Measurements from ENCODE around the gene GAA. TPM values are rescaled to one million over a fixed set of nuclear protein-coding genes. Genes with fewer than 3 reads are reported as not detected.

The GAA gene
- total RNA-seq, 1 experiment from 2014 or later: 68.4 TPM

DNA sequence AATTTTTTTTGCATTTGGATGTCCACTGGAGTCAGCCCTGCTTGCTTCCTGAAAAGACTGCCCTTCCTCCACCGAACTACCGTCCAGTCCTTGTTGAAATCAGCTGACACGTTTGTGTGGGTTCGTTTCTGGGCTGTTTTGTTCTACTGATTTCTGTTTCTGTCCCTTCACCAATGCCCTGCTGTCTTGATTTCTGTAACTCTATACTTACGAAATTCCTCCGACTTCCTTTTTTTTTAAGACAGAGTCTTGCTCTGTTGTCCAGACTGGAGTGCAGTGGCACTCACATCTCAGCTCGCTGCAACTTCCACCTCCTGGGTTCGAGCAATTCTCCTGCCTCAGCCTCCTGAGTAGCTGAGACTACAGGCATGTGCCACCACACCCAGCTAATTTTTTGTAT, 8.4 kb upstream of the GAA start:
- H3K4me3 ChIP-seq (ENCODE audit: insufficient read depth, low read depth, low read length): no peak overlapping the region
- H3K36me3 ChIP-seq (replicated peaks; ENCODE audit: control insufficient read depth, insufficient read depth, low read length): no peaks in the 10 kb centered on the region
- DNase-seq: no peak
- H3K27me3 ChIP-seq (ENCODE audit: control insufficient read depth, insufficient read depth, low read length): no peaks in the 10 kb centered on the region

DNA sequence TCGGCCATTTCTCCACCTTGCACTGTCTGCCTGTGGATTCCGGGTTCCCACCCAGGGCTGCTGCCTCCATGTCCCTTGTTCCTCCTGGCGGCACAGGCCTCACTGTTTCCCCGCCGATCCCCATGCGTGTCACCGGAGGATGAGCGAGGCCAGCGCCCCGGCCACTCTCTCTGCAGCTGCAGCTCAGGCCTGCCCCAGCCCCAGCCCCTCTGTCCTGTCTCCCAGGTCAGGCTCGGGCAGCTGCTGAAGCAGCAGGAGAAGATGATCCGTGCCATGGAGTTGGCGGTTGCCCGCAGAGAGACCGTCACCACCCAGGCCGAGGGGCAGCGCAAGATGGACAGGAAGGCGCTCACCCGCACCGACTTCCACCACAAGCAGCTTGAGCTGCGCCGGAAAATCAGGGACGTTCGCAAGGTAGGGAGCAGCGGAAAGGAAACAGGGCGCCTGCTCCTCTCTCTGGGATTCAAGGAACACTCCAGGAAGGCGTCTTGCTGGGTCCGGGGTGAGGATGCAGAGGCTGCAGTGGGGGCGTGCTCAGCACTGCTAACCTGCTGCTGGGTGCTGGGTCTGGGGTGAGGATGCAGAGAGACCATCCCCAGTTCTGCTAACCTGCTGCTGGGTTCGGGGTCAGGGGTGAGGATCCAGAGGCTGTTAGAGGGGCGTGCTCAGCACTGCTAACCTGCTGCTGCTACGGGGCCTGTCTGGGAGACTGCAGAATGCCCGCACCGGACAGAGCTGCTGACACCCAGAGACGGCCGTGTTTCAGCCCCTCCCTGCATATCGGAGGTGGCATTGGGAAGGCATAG, 6.1 kb upstream of the GAA start:
- Histone ChIP-seq H3K4me3 (ENCODE audit: insufficient read depth, low read depth, low read length) (no peak overlapping the region), H3K36me3 (replicated peaks; ENCODE audit: control insufficient read depth, insufficient read depth, low read length) (no peaks in the 10 kb centered on the region), H3K27me3 (ENCODE audit: control insufficient read depth, insufficient read depth, low read length) (no peaks in the 10 kb centered on the region)
- peak; percentile 35 for DNase-seq

DNA sequence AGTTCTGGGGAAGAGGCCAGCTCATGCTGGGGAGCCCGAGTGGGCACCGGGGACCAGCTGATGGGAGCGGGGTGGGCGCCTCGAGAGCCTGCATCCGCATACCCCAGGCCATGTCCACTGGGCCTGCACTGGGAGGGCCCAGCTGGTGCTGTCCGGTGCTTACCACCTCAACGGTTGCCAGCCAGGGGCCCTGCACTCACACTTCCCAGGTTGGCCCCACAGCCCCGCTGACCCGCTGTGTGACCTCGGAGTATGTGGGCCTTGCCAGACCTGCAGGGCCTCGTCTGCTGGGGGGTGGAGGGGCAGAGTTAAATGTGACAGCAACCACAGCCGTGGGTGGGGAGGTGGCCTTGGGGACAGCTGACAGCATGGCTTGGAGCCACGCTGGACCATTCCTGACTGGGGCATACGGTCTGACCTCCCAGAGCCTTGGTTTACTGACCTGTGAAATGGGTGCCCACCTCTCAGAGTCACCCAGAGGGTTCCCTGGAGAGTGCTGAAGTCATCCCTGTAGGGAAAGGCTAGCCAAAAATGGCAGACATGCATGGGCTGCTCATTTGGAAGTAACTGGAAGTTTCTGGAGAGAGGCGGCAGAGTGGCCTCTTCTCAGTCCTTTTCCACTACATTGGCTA, 5.4 kb upstream of the GAA start:
- H3K27me3 ChIP-seq (ENCODE audit: control insufficient read depth, insufficient read depth, low read length): no peaks in the 10 kb centered on the region
- H3K36me3 ChIP-seq (replicated peaks; ENCODE audit: control insufficient read depth, insufficient read depth, low read length): no peaks in the 10 kb centered on the region
- DNase-seq: peak; percentile 34
- no peak overlapping the region for H3K4me3 ChIP-seq (ENCODE audit: insufficient read depth, low read depth, low read length)

DNA sequence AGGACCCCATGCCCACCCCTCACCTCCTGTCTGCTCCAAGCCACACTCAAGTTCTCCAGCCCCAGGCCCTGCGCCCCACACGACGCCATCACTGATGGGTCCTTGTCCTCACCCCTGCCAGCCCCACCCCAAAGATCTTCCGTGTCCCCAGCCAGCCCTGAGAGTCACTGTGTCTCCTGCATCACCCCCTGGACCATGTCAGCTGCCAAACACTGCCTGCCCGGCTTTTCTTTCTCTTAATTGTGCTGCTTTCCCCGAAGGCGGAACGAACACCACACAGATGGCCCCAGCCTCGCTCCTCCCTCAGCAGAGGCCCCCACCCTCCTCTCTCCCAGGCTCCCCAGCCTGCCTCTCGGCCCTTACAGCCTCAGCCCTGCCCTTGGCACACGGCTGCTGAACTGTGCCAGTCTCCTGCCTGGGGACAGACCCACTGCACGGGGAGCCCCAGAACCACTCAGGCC, 4.8 kb upstream of the GAA start:
- peak; percentile 35 for DNase-seq
- no peaks in the 10 kb centered on the region for H3K27me3 ChIP-seq (ENCODE audit: control insufficient read depth, insufficient read depth, low read length)

DNA sequence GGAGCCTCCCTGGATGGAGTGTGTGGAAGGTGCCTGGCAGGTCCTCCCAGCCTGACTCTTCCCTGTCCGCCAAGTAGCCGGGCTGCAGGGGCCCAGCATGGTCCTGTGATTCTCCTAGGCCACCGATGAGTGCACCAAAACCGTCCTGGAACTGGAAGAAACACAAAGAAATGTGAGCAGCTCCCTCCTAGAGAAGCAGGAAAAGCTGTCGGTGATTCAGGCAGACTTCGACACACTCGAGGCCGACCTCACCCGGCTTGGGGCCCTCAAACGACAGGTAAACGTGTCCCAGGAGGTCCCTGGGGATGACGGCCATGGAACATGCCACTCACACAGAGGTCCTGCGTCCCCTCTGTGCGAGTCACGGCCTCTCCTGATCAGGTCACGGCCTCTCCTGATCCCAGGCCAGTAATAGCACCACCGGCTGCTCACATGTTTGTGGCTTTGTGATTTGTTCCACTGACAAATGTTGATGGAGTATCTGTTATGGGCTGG, 4.2 kb upstream of the GAA start:
- H3K27me3 ChIP-seq (ENCODE audit: control insufficient read depth, insufficient read depth, low read length): no peaks in the 10 kb centered on the region
- H3K36me3 ChIP-seq (replicated peaks; ENCODE audit: control insufficient read depth, insufficient read depth, low read length): no peaks in the 10 kb centered on the region
- H3K4me3 ChIP-seq (ENCODE audit: insufficient read depth, low read depth, low read length): no peak overlapping the region
- DNase-seq: peak; percentile 25

More for the DNA sequence above, 4.8 kb upstream of the GAA start:
- H3K4me3 ChIP-seq (ENCODE audit: insufficient read depth, low read depth, low read length): no peak overlapping the region
- H3K36me3 ChIP-seq (replicated peaks; ENCODE audit: control insufficient read depth, insufficient read depth, low read length): no peaks in the 10 kb centered on the region

DNA sequence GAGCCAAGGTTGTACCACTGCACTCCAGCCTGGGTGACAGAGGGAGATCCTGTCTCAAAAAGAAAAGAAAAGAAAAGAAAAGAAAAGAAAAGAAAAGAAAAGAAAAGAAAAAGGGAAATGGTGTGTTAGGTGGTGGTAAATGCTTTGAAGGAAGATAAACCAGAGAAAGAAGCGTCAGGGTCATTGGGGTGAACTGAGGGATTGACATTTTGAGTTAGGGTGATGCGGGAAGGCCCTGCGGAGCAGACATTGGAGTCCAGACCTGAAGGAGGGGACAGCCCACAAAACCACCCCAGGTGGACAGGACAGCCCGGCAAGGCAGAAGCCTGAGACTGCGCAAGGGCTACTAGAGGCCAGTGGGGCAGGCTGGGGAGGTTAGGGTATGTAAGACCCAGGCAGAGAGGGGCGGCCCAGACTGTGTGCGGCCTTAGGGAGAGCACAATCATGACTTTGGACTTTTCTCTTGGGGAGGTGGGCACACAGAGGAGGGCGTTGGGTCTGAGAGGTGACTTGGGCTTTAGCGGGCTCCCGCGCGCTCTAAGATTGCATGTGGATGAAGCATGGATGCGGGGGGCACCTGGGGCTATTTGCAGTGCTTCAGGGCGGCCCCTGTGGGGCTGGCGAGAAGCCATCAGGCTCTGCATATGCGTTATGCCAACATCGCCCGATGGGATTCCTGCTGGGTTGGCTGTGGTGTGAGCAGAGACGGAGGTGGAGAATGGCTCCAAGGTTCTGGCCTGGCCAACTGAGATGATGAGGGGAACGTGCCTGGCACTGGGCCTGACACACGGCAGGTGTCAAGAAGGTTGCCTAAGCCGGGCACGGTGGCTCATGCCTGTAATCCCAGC, 3.3 kb upstream of the GAA start:
- Histone ChIP-seq H3K4me3 (ENCODE audit: insufficient read depth, low read depth, low read length) (no peak overlapping the region), H3K27me3 (ENCODE audit: control insufficient read depth, insufficient read depth, low read length) (peaks cover 2% of the 10 kb centered on the region; the same call in 1 of the 2 replicates), H3K36me3 (replicated peaks; ENCODE audit: control insufficient read depth, insufficient read depth, low read length) (no peaks in the 10 kb centered on the region)
- DNase-seq: no peak

DNA sequence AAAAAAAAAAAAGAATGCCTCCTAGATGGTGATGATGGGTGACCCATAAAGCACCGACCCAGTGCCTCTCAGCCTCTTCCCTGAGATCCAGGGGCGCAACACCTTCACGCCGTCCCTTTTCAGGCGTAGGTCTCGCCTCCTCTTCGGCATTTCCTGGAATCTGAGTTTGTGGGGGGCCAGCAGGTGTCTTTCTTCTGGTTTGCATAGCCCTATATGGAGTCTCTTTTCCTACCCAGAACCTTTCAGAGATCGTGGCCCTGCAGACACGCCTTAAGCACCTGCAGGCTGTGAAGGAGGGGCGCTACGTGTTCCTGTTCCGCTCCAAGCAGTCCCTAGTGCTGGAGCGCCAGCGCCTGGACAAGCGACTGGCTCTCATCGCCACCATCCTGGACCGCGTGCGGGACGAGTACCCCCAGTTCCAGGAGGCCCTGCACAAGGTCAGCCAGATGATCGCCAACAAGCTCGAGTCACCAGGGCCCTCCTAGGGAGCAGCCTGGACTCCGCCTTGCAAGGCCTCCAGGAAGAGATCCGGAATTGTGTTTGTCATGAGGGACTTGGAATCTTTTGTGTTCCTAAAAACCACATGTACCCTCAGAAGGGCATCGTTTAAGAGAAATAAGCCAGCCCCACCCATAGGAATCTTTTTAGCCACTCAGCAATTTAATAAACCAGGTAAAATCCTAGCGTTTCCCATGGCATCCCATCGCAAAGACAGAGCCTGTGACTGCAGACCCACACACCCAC, 1.9 kb upstream of the GAA start:
- Histone ChIP-seq H3K4me3 (ENCODE audit: insufficient read depth, low read depth, low read length) (no peak overlapping the region), H3K36me3 (replicated peaks; ENCODE audit: control insufficient read depth, insufficient read depth, low read length) (no peaks in the 10 kb centered on the region), H3K27me3 (ENCODE audit: control insufficient read depth, insufficient read depth, low read length) (peaks cover 2% of the 10 kb centered on the region; the same call in 1 of the 2 replicates)
- no peak for DNase-seq

DNA sequence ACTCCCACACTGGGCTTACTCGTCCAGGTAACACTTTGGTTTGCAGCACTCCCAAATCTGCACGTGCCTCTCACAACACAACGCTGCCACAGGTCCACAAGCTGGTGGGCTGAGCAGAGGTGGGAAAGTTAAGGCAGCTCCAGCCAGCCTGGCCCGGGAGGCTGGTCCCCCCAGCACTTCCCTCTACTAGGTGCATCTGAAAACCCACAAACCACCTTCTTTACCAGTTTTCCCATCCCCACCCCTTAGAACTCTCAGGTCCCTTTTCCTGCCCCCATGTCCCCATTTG, 1.4 kb upstream of the GAA start:
- no peak overlapping the region for H3K4me3 ChIP-seq (ENCODE audit: insufficient read depth, low read depth, low read length)
- no peak for DNase-seq
- H3K27me3 ChIP-seq (ENCODE audit: control insufficient read depth, insufficient read depth, low read length): peaks cover 2% of the 10 kb centered on the region; the same call in 1 of the 2 replicates
- H3K36me3 ChIP-seq (replicated peaks; ENCODE audit: control insufficient read depth, insufficient read depth, low read length): no peaks in the 10 kb centered on the region

DNA sequence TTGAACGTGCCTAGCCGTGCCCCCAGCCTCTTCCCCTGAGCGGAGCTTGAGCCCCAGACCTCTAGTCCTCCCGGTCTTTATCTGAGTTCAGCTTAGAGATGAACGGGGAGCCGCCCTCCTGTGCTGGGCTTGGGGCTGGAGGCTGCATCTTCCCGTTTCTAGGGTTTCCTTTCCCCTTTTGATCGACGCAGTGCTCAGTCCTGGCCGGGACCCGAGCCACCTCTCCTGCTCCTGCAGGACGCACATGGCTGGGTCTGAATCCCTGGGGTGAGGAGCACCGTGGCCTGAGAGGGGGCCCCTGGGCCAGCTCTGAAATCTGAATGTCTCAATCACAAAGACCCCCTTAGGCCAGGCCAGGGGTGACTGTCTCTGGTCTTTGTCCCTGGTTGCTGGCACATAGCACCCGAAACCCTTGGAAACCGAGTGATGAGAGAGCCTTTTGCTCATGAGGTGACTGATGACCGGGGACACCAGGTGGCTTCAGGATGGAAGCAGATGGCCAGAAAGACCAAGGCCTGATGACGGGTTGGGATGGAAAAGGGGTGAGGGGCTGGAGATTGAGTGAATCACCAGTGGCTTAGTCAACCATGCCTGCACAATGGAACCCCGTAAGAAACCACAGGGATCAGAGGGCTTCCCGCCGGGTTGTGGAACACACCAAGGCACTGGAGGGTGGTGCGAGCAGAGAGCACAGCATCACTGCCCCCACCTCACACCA, 724 bp downstream of the GAA start:
- no peaks in the 10 kb centered on the region for H3K36me3 ChIP-seq (replicated peaks; ENCODE audit: control insufficient read depth, insufficient read depth, low read length)
- DNase-seq: peak; percentile 84
- H3K4me3 ChIP-seq (ENCODE audit: insufficient read depth, low read depth, low read length): peak overlapping the region; percentile 94
- H3K27me3 ChIP-seq (ENCODE audit: control insufficient read depth, insufficient read depth, low read length): peaks cover 2% of the 10 kb centered on the region; the same call in 1 of the 2 replicates

DNA sequence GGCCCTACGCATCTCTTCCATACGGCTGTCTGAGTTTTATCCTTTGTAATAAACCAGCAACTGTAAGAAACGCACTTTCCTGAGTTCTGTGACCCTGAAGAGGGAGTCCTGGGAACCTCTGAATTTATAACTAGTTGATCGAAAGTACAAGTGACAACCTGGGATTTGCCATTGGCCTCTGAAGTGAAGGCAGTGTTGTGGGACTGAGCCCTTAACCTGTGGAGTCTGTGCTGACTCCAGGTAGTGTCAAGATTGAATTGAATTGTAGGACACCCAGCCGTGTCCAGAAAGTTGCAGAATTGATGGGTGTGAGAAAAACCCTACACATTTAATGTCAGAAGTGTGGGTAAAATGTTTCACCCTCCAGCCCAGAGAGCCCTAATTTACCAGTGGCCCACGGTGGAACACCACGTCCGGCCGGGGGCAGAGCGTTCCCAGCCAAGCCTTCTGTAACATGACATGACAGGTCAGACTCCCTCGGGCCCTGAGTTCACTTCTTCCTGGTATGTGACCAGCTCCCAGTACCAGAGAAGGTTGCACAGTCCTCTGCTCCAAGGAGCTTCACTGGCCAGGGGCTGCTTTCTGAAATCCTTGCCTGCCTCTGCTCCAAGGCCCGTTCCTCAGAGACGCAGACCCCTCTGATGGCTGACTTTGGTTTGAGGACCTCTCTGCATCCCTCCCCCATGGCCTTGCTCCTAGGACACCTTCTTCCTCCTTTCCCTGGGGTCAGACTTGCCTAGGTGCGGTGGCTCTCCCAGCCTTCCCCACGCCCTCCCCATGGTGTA, 1.5 kb downstream of the GAA start:
- DNase-seq: no peak
- Histone ChIP-seq H3K36me3 (replicated peaks; ENCODE audit: control insufficient read depth, insufficient read depth, low read length) (no peaks in the 10 kb centered on the region), H3K27me3 (ENCODE audit: control insufficient read depth, insufficient read depth, low read length) (peaks cover 2% of the 10 kb centered on the region; the same call in 1 of the 2 replicates), H3K4me3 (ENCODE audit: insufficient read depth, low read depth, low read length) (peak overlapping the region; percentile 94; the same call in 1 of the 2 replicates)

DNA sequence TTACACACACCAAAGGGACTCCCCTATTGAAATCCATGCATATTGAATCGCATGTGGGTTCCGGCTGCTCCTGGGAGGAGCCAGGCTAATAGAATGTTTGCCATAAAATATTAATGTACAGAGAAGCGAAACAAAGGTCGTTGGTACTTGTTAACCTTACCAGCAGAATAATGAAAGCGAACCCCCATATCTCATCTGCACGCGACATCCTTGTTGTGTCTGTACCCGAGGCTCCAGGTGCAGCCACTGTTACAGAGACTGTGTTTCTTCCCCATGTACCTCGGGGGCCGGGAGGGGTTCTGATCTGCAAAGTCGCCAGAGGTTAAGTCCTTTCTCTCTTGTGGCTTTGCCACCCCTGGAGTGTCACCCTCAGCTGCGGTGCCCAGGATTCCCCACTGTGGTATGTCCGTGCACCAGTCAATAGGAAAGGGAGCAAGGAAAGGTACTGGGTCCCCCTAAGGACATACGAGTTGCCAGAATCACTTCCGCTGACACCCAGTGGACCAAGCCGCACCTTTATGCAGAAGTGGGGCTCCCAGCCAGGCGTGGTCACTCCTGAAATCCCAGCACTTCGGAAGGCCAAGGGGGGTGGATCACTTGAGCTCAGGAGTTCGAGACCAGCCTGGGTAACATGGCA, 2.2 kb downstream of the GAA start:
- Histone ChIP-seq H3K36me3 (replicated peaks; ENCODE audit: control insufficient read depth, insufficient read depth, low read length) (no peaks in the 10 kb centered on the region), H3K27me3 (ENCODE audit: control insufficient read depth, insufficient read depth, low read length) (peaks cover 2% of the 10 kb centered on the region; the same call in 1 of the 2 replicates), H3K4me3 (ENCODE audit: insufficient read depth, low read depth, low read length) (no peak overlapping the region)
- DNase-seq: no peak

DNA sequence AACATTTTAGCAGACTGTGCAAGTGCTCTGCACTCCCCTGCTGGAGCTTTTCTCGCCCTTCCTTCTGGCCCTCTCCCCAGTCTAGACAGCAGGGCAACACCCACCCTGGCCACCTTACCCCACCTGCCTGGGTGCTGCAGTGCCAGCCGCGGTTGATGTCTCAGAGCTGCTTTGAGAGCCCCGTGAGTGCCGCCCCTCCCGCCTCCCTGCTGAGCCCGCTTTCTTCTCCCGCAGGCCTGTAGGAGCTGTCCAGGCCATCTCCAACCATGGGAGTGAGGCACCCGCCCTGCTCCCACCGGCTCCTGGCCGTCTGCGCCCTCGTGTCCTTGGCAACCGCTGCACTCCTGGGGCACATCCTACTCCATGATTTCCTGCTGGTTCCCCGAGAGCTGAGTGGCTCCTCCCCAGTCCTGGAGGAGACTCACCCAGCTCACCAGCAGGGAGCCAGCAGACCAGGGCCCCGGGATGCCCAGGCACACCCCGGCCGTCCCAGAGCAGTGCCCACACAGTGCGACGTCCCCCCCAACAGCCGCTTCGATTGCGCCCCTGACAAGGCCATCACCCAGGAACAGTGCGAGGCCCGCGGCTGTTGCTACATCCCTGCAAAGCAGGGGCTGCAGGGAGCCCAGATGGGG, 3.1 kb downstream of the GAA start:
- no peaks in the 10 kb centered on the region for H3K36me3 ChIP-seq (replicated peaks; ENCODE audit: control insufficient read depth, insufficient read depth, low read length)
- DNase-seq: no peak
- no peak overlapping the region for H3K4me3 ChIP-seq (ENCODE audit: insufficient read depth, low read depth, low read length)
- H3K27me3 ChIP-seq (ENCODE audit: control insufficient read depth, insufficient read depth, low read length): peaks cover 2% of the 10 kb centered on the region; the same call in 1 of the 2 replicates

Data from H7 (cell line).